Coronary artery (tissue), 2 donors: ENCODE results near the gene SASH1.

Experiments used
- DNase-seq: peaks from one replicate; pipeline ENCODE4 v3.0.0-alpha.2; 2017; ENCODE audit warnings: low spot score
- H3K27ac ChIP-seq, 2 donors: fragments of 200-600 bp; sonication (generic); one replicate each; pipeline ENCODE4 v1.5.1; 2016 to 2019
- H3K4me3 ChIP-seq: fragments of 200-600 bp; sonication (generic); 2 replicates; pipeline ENCODE4 v1.5.1; 2016; ENCODE audit warnings: mild to moderate bottlenecking, moderate library complexity
- CTCF ChIP-seq: fragments of 200-600 bp; sonication (generic); IDR thresholded peaks from one replicate; pipeline ENCODE4 v1.5.1; 2019; ENCODE audit warnings: antibody characterized with exemption

SASH1 gene

GRCh38 chr6:148596891-148597455 is 254.3 kb downstream of the SASH1 start:
- Histone ChIP-seq H3K27ac (no peak overlapping the region), H3K4me3 (no peak overlapping the region)
- DNase-seq: no peak
- TF ChIP-seq CTCF: no peak

DNA sequence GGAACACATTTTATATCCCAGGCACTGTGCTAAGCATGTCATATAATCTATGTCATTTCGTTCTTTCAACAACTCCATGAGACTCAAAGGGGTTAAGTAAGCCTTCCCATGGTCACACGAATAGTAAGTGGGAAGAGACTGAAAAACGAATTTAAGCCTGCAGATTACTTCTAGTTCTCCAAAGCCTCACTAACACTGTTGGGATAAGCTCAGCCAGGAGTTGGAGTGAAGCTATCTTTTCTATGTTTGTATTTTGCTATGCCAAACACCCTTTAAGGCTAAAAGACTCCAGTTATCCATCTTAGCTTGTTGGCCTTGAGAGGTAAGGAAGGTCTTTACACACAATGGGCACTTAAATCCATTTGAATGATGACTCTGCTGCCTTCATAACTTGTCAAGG is 256.1 kb downstream of the SASH1 start:
- no peak for TF ChIP-seq CTCF
- no peak for DNase-seq
- Histone ChIP-seq H3K27ac (no peak overlapping the region), H3K4me3 (no peak overlapping the region)

DNA sequence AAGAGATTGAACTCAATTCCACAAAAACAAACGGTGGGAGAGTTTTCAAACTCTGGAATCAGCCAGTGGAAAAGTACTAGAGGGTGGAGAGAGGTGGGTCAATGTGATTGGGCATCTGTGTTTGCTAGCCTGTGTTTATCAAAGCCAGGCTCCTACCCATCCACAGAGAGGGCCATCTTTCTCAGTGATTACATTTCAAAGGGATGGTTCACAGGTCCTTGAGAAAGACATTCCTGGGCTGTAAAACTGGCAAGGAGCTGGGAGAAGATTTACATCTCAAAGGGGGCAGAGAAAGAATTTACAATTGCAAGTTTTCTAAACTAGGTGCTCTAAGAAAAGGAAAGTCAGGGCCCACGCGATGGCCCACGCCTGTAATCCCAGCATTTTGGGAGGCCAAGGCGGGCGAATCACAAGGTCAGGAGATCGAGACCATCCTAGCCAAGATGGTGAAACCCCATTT is 257.4 kb downstream of the SASH1 start:
- H3K4me3 ChIP-seq: no peak overlapping the region
- H3K27ac ChIP-seq: no peak overlapping the region
- no peak for DNase-seq
- no peak for TF ChIP-seq CTCF
